HG03521 (cell line): ENCODE measurements around the gene CUX1.

Experiments used
- ATAC-seq: cut with Tn5 transposase; IDR thresholded peaks from one replicate; pipeline ENCODE4 v1.9.1; 2021; ENCODE audit warnings: mild to moderate bottlenecking, moderate library complexity; ENCODE audit not compliant: unreplicated experiment

The CUX1 gene

DNA sequence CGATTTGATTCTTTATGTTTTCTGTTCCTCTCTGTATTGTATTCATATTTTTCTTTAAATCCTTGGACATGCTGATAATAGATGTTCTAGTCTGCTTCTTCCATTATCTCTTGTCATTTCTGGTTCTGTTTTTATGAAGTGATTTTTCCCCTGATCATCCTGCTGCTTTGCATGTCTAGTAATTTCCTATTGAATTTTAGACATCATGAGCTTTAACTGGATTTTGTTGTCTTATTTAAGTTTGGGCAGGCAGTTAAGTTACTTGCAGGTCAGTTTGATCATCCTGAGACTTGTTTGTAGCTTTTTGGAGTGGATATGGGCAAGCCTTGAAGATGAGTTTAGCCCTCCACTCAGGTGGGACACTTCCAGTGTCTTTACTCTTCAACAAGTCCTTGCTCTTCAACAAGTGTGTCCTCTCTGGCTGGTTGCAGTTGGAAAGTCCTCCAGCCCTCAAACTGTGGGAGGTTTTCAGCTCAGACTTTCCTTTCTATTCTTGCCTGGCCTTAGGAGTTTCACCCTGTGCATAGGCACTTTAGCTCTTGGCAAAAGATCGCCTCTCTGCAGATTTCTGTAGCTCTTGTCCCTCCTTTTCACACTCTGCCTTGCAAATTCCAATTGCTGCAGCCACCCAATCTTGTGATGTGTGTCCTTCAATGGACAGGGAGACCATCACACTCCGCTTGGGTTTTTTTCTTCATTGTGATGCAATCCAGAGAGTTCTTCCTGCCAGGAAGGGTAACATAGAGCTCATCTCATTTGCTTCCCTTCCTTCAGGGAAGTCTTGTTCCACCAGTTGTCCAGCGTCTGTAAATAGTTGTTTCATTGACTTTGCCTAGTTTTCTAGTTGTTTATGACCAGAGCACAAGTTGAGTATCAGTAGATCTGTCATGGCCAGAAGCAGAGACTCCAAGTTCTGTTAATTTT, 272.0 kb downstream of the CUX1 start:
- no peak for ATAC-seq

DNA sequence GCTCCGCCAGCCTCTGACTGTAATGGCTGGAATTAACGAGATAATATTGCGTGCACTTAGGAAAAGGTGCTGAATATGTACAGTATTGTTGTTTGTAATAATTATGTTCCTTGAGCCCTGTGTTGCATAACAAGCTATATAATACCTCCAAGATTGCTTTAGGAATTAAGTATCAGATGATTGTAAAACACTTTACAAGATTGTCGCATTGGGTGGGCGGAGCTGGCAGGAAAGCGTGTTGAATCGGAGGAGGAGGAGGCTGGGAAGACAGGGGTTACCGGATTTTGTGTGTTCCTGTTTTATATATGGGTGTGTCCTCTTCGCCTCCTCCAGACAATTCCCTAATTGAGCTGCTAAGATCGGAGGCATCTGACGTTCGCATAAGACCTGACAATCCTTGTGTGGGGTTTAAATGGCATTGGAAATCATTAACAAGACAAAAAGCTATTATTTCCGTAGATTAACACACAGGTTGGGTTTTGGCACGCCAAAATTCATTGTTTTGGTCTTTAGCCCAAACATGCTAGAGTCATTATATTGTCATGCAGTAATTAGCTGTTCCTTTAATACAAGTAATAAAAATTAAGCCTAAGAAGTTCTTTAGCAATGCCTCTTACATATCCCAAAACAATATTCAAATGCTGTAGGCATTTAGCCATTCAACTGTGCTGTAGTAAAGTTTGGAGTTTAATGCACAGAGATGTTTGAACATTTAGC, 276.3 kb downstream of the CUX1 start:
- no peak for ATAC-seq

DNA sequence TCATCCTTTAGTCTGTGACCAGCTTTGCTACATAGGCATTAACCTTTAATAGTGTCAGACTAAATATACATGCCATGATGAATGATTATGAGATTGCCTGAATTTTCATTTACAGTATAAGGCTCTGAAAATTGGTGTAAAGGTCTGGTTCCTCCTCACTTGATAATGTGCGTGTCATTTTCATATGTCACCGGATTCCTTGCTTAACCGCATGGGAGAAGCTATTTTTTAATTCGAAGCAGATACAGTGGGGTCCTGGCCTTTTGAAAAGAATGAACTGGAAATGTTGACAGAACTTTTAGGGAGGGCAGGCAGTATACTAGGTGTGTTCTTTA, 276.9 kb downstream of the CUX1 start:
- ATAC-seq, result no peak

DNA sequence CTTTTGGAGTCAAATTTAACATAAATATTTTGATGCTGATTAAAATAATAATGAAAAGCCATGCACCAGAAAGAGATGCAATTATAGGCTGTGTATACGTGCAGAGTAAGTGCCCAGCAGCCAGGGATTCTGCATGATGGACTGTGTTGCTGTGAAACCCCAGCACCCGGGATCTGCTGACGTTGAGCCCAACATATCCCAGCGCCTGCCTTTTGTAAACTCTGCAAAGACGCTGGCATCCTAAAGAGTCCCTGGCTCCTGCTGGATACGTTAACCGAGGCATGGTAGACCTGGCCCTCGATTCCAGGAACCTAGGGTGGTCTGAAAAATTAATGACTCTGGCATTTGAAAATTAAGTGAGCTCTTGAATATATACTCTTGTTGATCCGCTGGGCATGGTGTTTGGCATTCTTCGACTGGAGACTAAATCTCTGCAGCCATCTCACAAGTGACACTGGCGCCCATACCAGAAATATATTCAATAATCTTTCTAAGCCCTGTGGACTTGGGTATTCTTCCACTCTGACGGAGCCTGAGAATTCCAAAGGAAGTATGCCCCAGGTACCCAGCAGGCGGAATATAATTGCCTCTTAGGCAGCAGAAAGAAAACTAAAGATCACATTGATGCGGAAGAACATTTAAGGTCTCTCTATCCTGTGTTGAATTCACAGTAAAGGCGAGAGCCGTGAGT, 278.0 kb downstream of the CUX1 start:
- ATAC-seq, result no peak

DNA sequence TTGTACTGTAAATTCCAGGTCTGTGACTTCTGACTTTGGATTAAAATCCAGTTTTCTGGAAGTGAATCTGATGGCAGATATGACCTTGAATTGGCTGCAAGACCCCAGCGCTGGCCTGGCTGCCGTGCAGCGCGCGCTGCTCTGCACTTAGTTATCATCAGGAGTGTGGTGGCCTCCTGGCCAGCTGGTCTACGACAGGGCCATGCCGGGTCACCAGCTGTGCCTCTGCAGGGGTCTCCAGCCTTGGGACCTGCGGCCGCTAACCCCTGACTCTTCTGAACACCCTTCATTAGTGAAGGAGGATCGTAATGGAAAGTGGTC, 278.5 kb downstream of the CUX1 start:
- ATAC-seq, result no peak

DNA sequence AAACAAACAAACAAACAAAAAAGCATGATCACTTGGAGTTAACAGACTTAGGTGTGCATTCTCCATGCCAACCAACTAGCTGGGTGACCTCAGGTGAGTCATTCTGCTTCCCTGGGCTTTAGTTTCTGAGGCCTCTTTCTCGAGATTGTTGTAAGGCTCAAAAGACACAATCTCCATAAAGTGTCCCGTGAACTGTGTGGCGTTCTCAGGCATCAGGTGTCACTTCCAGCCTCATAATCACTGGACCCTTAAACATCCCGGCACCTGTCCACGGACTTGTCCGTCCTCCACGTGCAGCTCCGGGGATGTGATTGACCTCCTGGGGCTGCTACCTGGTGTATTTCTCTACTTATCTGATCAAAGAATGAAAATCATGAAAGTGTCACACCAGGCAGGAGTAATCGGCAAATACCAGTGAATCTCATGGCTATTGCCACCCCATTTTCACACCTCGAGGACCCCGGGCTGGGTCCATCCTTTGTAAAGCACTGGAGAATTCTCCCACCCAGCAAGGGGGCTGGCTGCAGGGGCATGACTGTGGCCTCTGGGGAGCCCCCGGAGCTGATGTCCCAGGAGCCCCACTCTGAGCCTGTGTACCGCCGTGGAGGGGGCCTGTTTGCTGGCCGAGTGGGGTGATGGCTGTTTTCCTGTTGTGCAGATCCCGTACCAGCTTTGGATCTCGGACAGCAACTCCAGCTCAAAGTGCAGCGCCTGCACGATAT, 279.4 kb downstream of the CUX1 start:
- ATAC-seq, result no peak

DNA sequence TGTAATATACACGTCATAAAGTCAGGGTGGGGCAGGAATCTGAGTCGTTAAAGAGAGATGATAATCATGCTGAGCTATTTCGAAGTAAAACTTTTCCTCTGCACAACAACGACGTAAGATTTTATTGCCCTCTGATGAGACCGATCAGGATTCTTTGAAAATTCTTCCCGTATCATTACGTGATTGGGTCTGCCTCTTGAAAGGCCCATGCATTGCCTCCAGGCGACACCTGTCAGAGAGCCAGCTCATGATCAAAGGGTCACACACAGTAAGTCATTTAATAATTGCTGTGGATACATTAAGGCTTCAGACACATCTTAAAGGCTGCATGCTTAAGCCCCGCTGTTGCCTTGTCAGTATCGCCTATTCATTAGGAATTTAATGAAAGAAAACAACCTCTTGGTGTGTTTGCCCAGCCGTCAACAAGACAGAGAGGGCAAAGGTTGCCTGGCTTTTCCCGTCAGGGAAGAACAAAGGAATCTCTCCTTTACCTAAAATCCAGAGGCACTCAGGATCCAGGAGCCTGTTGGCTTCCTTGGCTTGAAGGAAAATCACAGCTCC, 280.3 kb downstream of the CUX1 start:
- ATAC-seq, result no peak

GRCh38 chr7:102098986-102099385, 281.6 kb downstream of the CUX1 start:
- no peak for ATAC-seq

GRCh38 chr7:102099474-102099873, 282.0 kb downstream of the CUX1 start:
- no peak for ATAC-seq

DNA sequence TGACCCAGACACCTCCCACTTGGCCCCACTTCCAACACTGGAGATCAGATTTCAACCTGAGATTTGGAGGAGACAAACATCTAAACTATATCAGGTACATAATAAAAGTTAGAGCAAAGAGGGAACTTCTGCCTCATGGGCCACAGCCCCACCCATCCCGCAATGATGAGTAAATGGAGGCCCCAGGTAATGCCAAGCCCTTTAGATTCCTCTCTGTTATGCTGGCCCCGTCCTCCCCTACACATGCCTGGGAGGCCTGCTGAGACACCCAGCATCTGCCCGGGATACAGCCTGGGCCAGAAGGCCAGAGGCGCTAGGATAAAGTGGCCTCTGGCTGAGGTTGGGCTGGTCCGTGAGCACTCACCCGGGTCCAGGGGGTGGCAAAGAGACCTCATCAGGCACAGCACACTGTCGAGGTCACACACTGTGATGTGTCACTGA, 283.7 kb downstream of the CUX1 start:
- ATAC-seq, result no peak

GRCh38 chr7:102101926-102102325, 284.5 kb downstream of the CUX1 start:
- no peak for ATAC-seq

DNA sequence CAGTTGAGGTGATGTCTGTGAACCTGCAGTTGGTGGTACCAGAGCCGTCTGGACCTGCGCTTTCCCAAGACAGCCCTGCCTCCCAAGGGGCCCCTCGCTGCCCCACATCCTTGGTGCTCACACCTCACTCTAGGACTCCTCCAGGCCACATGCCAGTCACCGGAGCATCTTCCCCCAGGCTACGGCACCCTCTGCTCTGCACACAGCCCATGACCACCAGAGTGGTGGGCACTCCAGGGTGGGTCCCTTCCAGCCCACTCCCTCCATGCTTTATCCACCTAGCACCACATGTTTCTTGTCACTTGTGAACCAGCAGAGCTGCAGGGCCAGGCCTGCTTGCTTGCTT, 285.6 kb downstream of the CUX1 start:
- ATAC-seq, result no peak

DNA sequence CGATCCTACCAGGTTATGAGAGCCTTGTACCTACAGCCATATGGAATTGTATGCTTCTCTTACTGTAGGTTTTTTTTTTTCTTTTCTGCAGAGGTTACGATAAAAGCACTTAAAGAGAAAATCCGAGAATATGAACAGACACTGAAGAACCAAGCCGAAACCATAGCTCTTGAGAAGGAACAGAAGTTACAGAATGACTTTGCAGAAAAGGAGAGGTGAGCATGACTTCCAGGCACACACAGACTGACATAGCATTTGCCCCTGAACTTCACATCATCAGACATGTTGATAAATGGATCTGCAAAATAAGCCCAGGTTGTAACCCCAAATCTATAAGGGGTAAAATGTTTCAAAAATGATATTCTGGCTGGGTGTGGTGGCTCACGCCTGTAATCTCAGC, 286.8 kb downstream of the CUX1 start:
- ATAC-seq, result no peak

DNA sequence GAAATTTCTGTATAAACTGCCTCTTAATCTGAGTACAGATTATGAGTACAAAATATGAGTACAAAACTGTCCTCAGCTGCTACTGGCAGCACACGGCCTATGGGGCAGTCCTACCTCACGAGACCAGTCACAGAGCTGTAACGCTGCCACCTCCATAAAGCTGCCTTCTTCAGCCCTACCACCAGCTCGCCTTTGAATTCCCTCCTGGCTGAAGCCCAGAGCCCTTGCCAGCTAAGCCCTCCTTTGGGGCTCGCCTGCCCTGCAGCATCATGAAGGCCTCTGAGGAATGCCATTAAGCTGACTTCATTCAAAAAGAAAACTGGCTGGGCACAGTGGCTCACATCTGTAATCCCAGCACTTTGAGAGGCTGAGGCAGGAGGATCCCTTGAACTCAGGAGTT, 289.2 kb downstream of the CUX1 start:
- ATAC-seq, result no peak

DNA sequence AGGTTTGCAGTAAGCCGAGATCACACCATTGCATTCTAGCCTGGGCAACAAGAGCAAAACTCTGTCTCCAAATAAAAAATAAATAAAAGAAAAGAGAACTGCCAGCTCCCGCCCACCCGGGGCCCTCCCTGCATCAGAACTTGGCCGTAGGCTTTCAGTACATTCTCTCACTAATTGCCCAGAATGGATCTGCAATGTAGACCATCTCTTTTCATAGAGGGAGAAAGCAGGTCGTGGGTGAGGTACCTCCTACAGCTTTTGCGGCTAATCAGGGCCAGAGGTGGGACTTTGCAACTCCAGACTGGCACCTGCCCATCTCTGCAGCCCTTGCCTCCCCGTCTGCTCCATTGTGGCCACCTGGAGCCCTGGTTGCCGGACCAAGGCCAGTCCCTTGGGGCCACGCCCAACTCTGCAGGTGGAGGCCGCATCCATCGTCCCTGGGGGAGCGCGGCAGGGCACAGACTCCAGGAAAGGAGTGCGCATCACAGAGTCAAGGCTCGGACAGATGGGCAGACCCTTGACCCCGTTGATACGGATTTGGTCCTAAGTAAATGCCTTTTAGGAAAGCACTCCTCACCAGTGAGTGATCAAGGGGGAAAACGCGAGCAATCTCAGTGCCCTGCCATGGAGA, 290.2 kb downstream of the CUX1 start:
- no peak for ATAC-seq

- no peak for ATAC-seq
Measured at GRCh38 chr7:102111061-102112041, 293.9 kb downstream of the CUX1 start.

DNA sequence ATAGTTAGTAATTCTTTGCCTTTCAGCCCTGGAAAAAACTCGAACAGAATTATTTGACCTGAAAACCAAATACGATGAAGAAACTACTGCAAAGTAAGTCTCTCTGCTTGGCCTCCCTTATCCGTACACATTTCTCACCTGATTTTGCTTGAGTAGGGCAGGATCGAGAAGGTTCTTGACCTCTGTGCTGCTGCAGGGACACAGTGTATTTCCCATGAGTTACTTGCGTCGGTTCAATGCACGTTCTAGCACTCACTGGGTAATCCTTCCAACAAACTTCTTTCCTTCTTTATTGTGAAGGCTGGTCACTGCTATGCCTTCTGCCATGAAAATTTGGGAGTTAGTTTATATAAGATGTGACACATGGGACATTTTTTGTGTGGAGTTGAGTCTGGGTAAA, 297.8 kb downstream of the CUX1 start:
- ATAC-seq, result no peak

- ATAC-seq, result no peak
Measured at GRCh38 chr7:102115931-102116330, 298.5 kb downstream of the CUX1 start.

- ATAC-seq, result no peak
Measured at GRCh38 chr7:102117743-102118142, 300.3 kb downstream of the CUX1 start.
